Stomach (tissue), 9 donors: ENCODE data around the gene LSR. TPM values are rescaled to one million over a fixed set of nuclear protein-coding genes. Genes with fewer than 3 reads are reported as not detected.

Source experiments
- DNase-seq, 2 donors: peaks; one replicate each; pipeline versions ENCODE4 v3.0.0 to v3.0.0-alpha.2; 2013 to 2019
- H3K27ac ChIP-seq, 5 donors: fragments of 200-600 bp in 4 of 5; sonication (generic) in 4 of 5; one replicate each; pipeline ENCODE4 v1.5.1; 2013 to 2019; ENCODE audit warnings: mild to moderate bottlenecking in 1 of 5, moderate library complexity in 1 of 5
- H3K27me3 ChIP-seq, 3 donors: fragments of 200-600 bp; sonication (generic); one replicate each; pipeline ENCODE4 v1.5.1; 2017 to 2019; ENCODE audit warnings: mixed run types in 1 of 3
- H3K36me3 ChIP-seq, 4 donors: fragments of 200-600 bp; sonication (generic); 1 replicate in 3 of 4; 2 replicates in 1 of 4; pipeline ENCODE4 v1.5.1; 2016 to 2019
- H3K4me1 ChIP-seq, 4 donors: fragments of 200-600 bp; sonication (generic); one replicate each; pipeline ENCODE4 v1.5.1; 2016 to 2019
- H3K4me3 ChIP-seq, 4 donors: fragments of 200-600 bp; sonication (generic) in 3 of 4; one replicate each; pipeline ENCODE4 v1.5.1; 2016 to 2019; ENCODE audit warnings: mild to moderate bottlenecking in 1 of 4
- H3K9me3 ChIP-seq, 4 donors: fragments of 200-600 bp; sonication (generic); one replicate each; pipeline ENCODE4 v1.5.1; 2016 to 2019
- CTCF ChIP-seq, 7 experiments: fragments of 450-650 bp in 4 of 7; fragments of 200-600 bp in 3 of 7; sonication (generic) in 3 of 7; IDR thresholded peaks; one replicate each; pipeline ENCODE4 v1.5.1; 2016 to 2019; ENCODE audit warnings: antibody characterized with exemption in 7 of 7, control low read depth in 2 of 7, mild to moderate bottlenecking in 1 of 7
- EP300 ChIP-seq: sonication (generic); formaldehyde crosslinking; IDR thresholded peaks from one replicate; pipeline ENCODE4 v1.6.1; 2017; ENCODE audit warnings: antibody characterized with exemption
- POLR2A ChIP-seq, 4 donors: fragments of 450-650 bp; IDR thresholded peaks; one replicate each; pipeline ENCODE4 v1.6.1; 2016; ENCODE audit warnings: antibody characterized with exemption in 4 of 4, control low read depth in 2 of 4, mild to moderate bottlenecking in 1 of 4, moderate library complexity in 1 of 4
- POLR2AphosphoS5 ChIP-seq, 3 donors: sonication (generic); formaldehyde crosslinking; IDR thresholded peaks; one replicate each; pipeline ENCODE4 v1.6.1; 2016; ENCODE audit warnings: antibody characterized with exemption in 3 of 3
- WGBS, 5 donors: extraction: QIAGEN DNeasy Blood & Tissue Kit in 3 of 5; methylation state at CpG; one replicate each; pipeline versions ENCODE4 v1.1.5 to v1.1.7; 2013 to 2018; 5-methylcytosine and 5-hydroxymethylcytosine counted together
- intact Hi-C: fragments of 100-400 bp; cut with DNase I; formaldehyde crosslinking; loops from one replicate; pipeline ENCODE4 v1.15.1; 2023; ENCODE audit warnings: low total_unique reads
- polyA plus RNA-seq, 3 donors: library from polyadenylated mRNA; stranded (reverse); fragments of 200-250 nt; gene quantifications; one replicate each; pipeline ENCODE4 v1.2.3, GENCODE V29; 2013
- total RNA-seq, 5 donors: library from RNA; depleted of rRNA; stranded (reverse); fragments of >200 nt; gene quantifications; one replicate each; pipeline versions ENCODE4 v1.1.0 to v1.2.3, GENCODE V29; 2014 to 2016
- donor health status: healthy with polysubstance abuse.
- donor health status: Bipolar disorder and iron deficiency.
- donor health status: healthy.

The LSR gene
- total and polyA plus RNA-seq, 8 donors: 17.9 to 174 (median 78.6) TPM

GRCh38 chr19:35269438-35270117 lies 20.8 kb downstream of the LSR start:
- Histone ChIP-seq H3K36me3 (peaks cover 34 to 62% (median 49%) of the 10 kb centered on the region in 4 donors), H3K9me3 (no peaks in the 10 kb centered on the region), H3K4me1 (peaks cover 17 to 67% (median 52%) of the 10 kb centered on the region in 4 donors), H3K27ac (peak overlapping the region; percentile 90 to 96 (median 93)), H3K27me3 (no peaks in the 10 kb centered on the region), H3K4me3 (peak overlapping the region; percentile 66 to 84 (median 75))
- intact Hi-C loops: loop anchor here (10.0 kb wide), 1 partner anchor 125 kb away; the partner anchor contains the start of gene FXYD7
- TF ChIP-seq POLR2AphosphoS5 (IDR thresholded peaks at IDR 0.05) (peak in 2 of 3 donors; percentile 49 to 64), CTCF (IDR thresholded peaks at IDR 0.05) (peak in 5 of 7 experiments; percentile 23 to 90 (median 68)), EP300 (no peak), POLR2A (IDR thresholded peaks at IDR 0.05) (no peak)
- DNase-seq: peak; percentile 90 to 96
- WGBS, 5 donors: 2 to 27% (median 3%) methylated on average over 3 to 66 of the region's 66 CpGs

GRCh38 chr19:35270381-35270811 lies 21.6 kb downstream of the LSR start:
- Histone ChIP-seq H3K36me3 (peaks cover 34 to 62% (median 57%) of the 10 kb centered on the region in 4 donors), H3K9me3 (no peaks in the 10 kb centered on the region), H3K4me3 (peak overlapping the region in 1 of 4 donors; percentile 66), H3K27ac (no peak overlapping the region), H3K27me3 (no peaks in the 10 kb centered on the region), H3K4me1 (peaks cover 17 to 58% (median 44%) of the 10 kb centered on the region in 4 donors)
- DNase-seq: no peak
- 82 to 92% (median 89%) methylated on average over 16 of the region's 16 CpGs for WGBS, 5 donors
- intact Hi-C loops: no loop called here
- no peak for TF ChIP-seq CTCF (IDR thresholded peaks at IDR 0.05)
- TF ChIP-seq POLR2A (IDR thresholded peaks at IDR 0.05): no peak
- TF ChIP-seq POLR2AphosphoS5 (IDR thresholded peaks at IDR 0.05): no peak
- no peak for TF ChIP-seq EP300

GRCh38 chr19:35271546-35271945 lies 22.7 kb downstream of the LSR start:
- Histone ChIP-seq H3K4me1 (peaks cover 14 to 47% (median 33%) of the 10 kb centered on the region in 4 donors), H3K27ac (no peak overlapping the region), H3K36me3 (peaks cover 39 to 67% (median 66%) of the 10 kb centered on the region in 4 donors), H3K27me3 (no peaks in the 10 kb centered on the region), H3K4me3 (no peak overlapping the region), H3K9me3 (no peaks in the 10 kb centered on the region)
- DNase-seq: no peak
- TF ChIP-seq POLR2AphosphoS5 (IDR thresholded peaks at IDR 0.05) (no peak), CTCF (IDR thresholded peaks at IDR 0.05) (no peak), EP300 (no peak), POLR2A (IDR thresholded peaks at IDR 0.05) (no peak)
- intact Hi-C loops: no loop called here
- 63 to 81% (median 73%) methylated on average over 7 of the region's 7 CpGs for WGBS, 5 donors

GRCh38 chr19:35272122-35272719 lies 23.4 kb downstream of the LSR start:
- WGBS, 5 donors: 85 to 92% (median 88%) methylated on average over 16 of the region's 16 CpGs
- no peak for DNase-seq
- intact Hi-C loops: no loop called here
- H3K9me3 ChIP-seq: no peaks in the 10 kb centered on the region
- no peak overlapping the region for H3K27ac ChIP-seq
- peaks cover 46 to 72% (median 72%) of the 10 kb centered on the region in 4 donors for H3K36me3 ChIP-seq
- TF ChIP-seq CTCF (IDR thresholded peaks at IDR 0.05) (no peak), EP300 (no peak), POLR2A (IDR thresholded peaks at IDR 0.05) (no peak), POLR2AphosphoS5 (IDR thresholded peaks at IDR 0.05) (no peak)
- H3K27me3 ChIP-seq: no peaks in the 10 kb centered on the region
- no peak overlapping the region for H3K4me3 ChIP-seq
- H3K4me1 ChIP-seq: peaks cover 7 to 40% (median 26%) of the 10 kb centered on the region in 4 donors
